HepG2 (cell line): ENCODE results near the gene TSHZ1. TPM values are rescaled to one million over a fixed set of nuclear protein-coding genes. Genes with fewer than 3 reads are reported as not detected.

ENCODE experiments used
- CEBPB ChIP-seq: IDR thresholded peaks from 2 replicates; pipeline ENCODE4 v1.6.1; 2011; ENCODE audit warnings: low read depth, low read length, improper control_type of control experiment, borderline replicate concordance
- JARID2 ChIP-seq: sonication (generic); formaldehyde crosslinking; IDR thresholded peaks from 2 replicates; pipeline ENCODE4 v1.8.1; 2023; ENCODE audit warnings: missing genetic modification reagents, inconsistent platforms; ENCODE audit not compliant: insufficient replicate concordance
- KLF12 ChIP-seq: sonication (generic); formaldehyde crosslinking; IDR thresholded peaks from 2 replicates; pipeline ENCODE4 v1.4.0; 2020; ENCODE audit warnings: missing genetic modification reagents, borderline replicate concordance
- MYC ChIP-seq: sonication (generic); formaldehyde crosslinking; IDR thresholded peaks from 2 replicates; pipeline ENCODE4 v1.9.0; 2021; ENCODE audit warnings: missing genetic modification reagents, borderline replicate concordance
- NFATC3 ChIP-seq: sonication (generic); formaldehyde crosslinking; IDR thresholded peaks from 2 replicates; pipeline ENCODE4 v1.5.1; 2020; ENCODE audit warnings: mild to moderate bottlenecking, missing genetic modification reagents
- NFE2 ChIP-seq: sonication (generic); formaldehyde crosslinking; IDR thresholded peaks from 2 replicates; pipeline ENCODE4 v1.4.0; 2020; ENCODE audit warnings: missing genetic modification reagents
- PHF21A ChIP-seq: sonication (generic); formaldehyde crosslinking; IDR thresholded peaks from 2 replicates; pipeline ENCODE4 v1.5.0; 2020; ENCODE audit warnings: mild to moderate bottlenecking, missing genetic modification reagents
- RFXANK ChIP-seq: IDR thresholded peaks from 2 replicates; pipeline ENCODE4 v1.6.1; 2016
- TBX2 ChIP-seq: sonication (generic); formaldehyde crosslinking; IDR thresholded peaks from 2 replicates; pipeline ENCODE4 v1.5.0; 2020; ENCODE audit warnings: missing genetic modification reagents, mild to moderate bottlenecking, borderline replicate concordance
- ZFY ChIP-seq: sonication (generic); formaldehyde crosslinking; IDR thresholded peaks from 2 replicates; pipeline ENCODE4 v1.4.0; 2020; ENCODE audit warnings: missing genetic modification reagents
- ZNF564 ChIP-seq: sonication (generic); formaldehyde crosslinking; IDR thresholded peaks from 2 replicates; pipeline ENCODE4 v1.8.1; 2023; ENCODE audit warnings: mild to moderate bottlenecking, missing genetic modification reagents
- ZNF878 ChIP-seq: sonication (generic); formaldehyde crosslinking; IDR thresholded peaks from 2 replicates; pipeline ENCODE4 v1.8.1; 2023; ENCODE audit warnings: mild to moderate bottlenecking, missing genetic modification reagents, moderate library complexity
- polyA plus RNA-seq, 8 experiments: library from polyadenylated mRNA; depleted of rRNA in 3 of 8; stranded (reverse) in 7 of 8; unstranded in 1 of 8; fragments of >200 nt; fragmentation: Illumina TruSeq in 4 of 8; extraction: Trizol in 4 of 8; gene quantifications; 2 replicates each; pipeline versions ENCODE4 v1.2.1 to v1.2.3, GENCODE V29; 2011 to 2016; ENCODE audit warnings: low read depth in 4 of 8, missing spikeins in 1 of 8, mixed read lengths in 1 of 8; ENCODE audit not compliant: insufficient read depth in 1 of 8
- total RNA-seq, 5 experiments: library from RNA; depleted of rRNA; stranded (reverse); fragments of >200 nt; fragmentation: Illumina TruSeq; extraction: Trizol; gene quantifications; 2 replicates each; pipeline ENCODE4 v1.2.3, GENCODE V29; 2016; ENCODE audit warnings: low read depth in 1 of 5
- TF ChIP-seq, protein P1 (sequence below): sonication (generic); formaldehyde crosslinking; IDR thresholded peaks from 2 replicates; pipeline ENCODE4 v1.5.1; 2020; ENCODE audit warnings: missing genetic modification reagents, mild to moderate bottlenecking, borderline replicate concordance
- TF ChIP-seq, protein P2 (sequence below): sonication (generic); formaldehyde crosslinking; IDR thresholded peaks from 2 replicates; pipeline ENCODE4 v1.5.1; 2020; ENCODE audit warnings: mild to moderate bottlenecking, moderate library complexity, missing genetic modification reagents
- TF ChIP-seq, protein P3 (sequence below): sonication (generic); formaldehyde crosslinking; IDR thresholded peaks from 2 replicates; pipeline ENCODE4 v1.4.0; 2020; ENCODE audit warnings: missing genetic modification reagents
- TF ChIP-seq, protein P4 (sequence below): sonication (generic); formaldehyde crosslinking; IDR thresholded peaks from 2 replicates; pipeline ENCODE4 v1.4.0; 2020; ENCODE audit warnings: missing genetic modification reagents
- TF ChIP-seq, protein P5 (sequence below): IDR thresholded peaks from 2 replicates; pipeline ENCODE4 v1.6.1; 2012; ENCODE audit warnings: low read depth, low read length, improper control_type of control experiment
- TF ChIP-seq, protein P6 (sequence below): sonication (generic); formaldehyde crosslinking; IDR thresholded peaks from 2 replicates; pipeline ENCODE4 v1.5.0; 2020; ENCODE audit warnings: missing genetic modification reagents
- TF ChIP-seq, protein P7 (sequence below): IDR thresholded peaks from 2 replicates; pipeline ENCODE4 v1.6.1; 2018; ENCODE audit warnings: missing genetic modification reagents

TSHZ1 gene
- total and polyA plus RNA-seq, 2 of the 13 experiments (the other 11 are each of a cell fraction or from before 2014, with no cell fraction given) = 2.5 to 2.7 TPM

DNA sequence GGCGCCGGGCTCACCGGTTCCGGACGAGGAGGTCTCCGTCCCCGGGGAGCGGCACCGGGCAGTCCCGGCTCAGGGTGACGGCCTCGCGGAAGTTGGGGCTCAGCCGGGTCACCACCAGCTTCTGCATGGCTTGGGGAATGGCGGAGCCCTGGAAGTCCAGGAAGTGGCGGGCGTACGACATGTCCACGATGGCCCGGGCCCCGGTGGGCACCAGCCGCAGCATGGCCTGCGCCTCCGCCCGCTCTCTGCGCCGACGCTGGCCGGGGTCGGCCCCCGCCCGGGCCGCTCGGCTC is 1.8 kb upstream of the TSHZ1 start (continued):
- TF ChIP-seq, protein P1, sequence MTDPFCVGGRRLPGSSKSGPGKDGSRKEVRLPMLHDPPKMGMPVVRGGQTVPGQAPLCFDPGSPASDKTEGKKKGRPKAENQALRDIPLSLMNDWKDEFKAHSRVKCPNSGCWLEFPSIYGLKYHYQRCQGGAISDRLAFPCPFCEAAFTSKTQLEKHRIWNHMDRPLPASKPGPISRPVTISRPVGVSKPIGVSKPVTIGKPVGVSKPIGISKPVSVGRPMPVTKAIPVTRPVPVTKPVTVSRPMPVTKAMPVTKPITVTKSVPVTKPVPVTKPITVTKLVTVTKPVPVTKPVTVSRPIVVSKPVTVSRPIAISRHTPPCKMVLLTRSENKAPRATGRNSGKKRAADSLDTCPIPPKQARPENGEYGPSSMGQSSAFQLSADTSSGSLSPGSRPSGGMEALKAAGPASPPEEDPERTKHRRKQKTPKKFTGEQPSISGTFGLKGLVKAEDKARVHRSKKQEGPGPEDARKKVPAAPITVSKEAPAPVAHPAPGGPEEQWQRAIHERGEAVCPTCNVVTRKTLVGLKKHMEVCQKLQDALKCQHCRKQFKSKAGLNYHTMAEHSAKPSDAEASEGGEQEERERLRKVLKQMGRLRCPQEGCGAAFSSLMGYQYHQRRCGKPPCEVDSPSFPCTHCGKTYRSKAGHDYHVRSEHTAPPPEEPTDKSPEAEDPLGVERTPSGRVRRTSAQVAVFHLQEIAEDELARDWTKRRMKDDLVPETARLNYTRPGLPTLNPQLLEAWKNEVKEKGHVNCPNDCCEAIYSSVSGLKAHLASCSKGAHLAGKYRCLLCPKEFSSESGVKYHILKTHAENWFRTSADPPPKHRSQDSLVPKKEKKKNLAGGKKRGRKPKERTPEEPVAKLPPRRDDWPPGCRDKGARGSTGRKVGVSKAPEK = no peak
- TF ChIP-seq JARID2 (CRISPR knock-in tag) (no peak), CEBPB (no peak), NFATC3 (CRISPR knock-in tag) (no peak), ZFY (CRISPR knock-in tag) (peak; percentile 56), PHF21A (CRISPR knock-in tag) (0 out of 2 replicates have a peak, but pooled peaks have one; percentile 14), ZNF564 (CRISPR knock-in tag) (no peak), ZNF878 (CRISPR knock-in tag) (no peak), RFXANK (no peak), TBX2 (no peak), NFE2 (CRISPR knock-in tag) (no peak), KLF12 (CRISPR knock-in tag) (peak; percentile 62; the same call in 1 of the 2 replicates), MYC (CRISPR knock-in tag) (peak; percentile 21; the same call in 1 of the 2 replicates)
- TF ChIP-seq, protein P2, sequence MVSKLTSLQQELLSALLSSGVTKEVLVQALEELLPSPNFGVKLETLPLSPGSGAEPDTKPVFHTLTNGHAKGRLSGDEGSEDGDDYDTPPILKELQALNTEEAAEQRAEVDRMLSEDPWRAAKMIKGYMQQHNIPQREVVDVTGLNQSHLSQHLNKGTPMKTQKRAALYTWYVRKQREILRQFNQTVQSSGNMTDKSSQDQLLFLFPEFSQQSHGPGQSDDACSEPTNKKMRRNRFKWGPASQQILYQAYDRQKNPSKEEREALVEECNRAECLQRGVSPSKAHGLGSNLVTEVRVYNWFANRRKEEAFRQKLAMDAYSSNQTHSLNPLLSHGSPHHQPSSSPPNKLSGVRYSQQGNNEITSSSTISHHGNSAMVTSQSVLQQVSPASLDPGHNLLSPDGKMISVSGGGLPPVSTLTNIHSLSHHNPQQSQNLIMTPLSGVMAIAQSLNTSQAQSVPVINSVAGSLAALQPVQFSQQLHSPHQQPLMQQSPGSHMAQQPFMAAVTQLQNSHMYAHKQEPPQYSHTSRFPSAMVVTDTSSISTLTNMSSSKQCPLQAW (CRISPR knock-in tag) = no peak
- TF ChIP-seq, protein P3, sequence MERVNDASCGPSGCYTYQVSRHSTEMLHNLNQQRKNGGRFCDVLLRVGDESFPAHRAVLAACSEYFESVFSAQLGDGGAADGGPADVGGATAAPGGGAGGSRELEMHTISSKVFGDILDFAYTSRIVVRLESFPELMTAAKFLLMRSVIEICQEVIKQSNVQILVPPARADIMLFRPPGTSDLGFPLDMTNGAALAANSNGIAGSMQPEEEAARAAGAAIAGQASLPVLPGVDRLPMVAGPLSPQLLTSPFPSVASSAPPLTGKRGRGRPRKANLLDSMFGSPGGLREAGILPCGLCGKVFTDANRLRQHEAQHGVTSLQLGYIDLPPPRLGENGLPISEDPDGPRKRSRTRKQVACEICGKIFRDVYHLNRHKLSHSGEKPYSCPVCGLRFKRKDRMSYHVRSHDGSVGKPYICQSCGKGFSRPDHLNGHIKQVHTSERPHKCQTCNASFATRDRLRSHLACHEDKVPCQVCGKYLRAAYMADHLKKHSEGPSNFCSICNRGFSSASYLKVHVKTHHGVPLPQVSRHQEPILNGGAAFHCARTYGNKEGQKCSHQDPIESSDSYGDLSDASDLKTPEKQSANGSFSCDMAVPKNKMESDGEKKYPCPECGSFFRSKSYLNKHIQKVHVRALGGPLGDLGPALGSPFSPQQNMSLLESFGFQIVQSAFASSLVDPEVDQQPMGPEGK (CRISPR knock-in tag) = 0 out of 2 replicates have a peak, but pooled peaks have one; percentile 12
- TF ChIP-seq, protein P4, sequence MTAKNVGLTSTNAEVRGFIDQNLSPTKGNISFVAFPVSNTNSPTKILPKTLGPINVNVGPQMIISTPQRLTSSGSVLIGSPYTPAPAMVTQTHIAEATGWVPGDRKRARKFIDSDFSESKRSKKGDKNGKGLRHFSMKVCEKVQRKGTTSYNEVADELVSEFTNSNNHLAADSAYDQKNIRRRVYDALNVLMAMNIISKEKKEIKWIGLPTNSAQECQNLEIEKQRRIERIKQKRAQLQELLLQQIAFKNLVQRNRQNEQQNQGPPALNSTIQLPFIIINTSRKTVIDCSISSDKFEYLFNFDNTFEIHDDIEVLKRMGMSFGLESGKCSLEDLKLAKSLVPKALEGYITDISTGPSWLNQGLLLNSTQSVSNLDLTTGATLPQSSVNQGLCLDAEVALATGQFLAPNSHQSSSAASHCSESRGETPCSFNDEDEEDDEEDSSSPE (CRISPR knock-in tag) = no peak
- TF ChIP-seq, protein P5, sequence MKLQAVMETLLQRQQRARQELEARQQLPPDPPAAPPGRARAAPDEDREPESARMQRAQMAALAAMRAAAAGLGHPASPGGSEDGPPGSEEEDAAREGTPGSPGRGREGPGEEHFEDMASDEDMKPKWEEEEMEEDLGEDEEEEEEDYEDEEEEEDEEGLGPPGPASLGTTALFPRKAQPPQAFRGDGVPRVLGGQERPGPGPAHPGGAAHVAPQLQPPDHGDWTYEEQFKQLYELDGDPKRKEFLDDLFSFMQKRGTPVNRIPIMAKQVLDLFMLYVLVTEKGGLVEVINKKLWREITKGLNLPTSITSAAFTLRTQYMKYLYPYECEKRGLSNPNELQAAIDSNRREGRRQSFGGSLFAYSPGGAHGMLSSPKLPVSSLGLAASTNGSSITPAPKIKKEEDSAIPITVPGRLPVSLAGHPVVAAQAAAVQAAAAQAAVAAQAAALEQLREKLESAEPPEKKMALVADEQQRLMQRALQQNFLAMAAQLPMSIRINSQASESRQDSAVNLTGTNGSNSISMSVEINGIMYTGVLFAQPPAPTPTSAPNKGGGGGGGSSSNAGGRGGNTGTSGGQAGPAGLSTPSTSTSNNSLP = no peak
- TF ChIP-seq, protein P6, sequence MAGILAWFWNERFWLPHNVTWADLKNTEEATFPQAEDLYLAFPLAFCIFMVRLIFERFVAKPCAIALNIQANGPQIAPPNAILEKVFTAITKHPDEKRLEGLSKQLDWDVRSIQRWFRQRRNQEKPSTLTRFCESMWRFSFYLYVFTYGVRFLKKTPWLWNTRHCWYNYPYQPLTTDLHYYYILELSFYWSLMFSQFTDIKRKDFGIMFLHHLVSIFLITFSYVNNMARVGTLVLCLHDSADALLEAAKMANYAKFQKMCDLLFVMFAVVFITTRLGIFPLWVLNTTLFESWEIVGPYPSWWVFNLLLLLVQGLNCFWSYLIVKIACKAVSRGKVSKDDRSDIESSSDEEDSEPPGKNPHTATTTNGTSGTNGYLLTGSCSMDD (CRISPR knock-in tag) = no peak
- TF ChIP-seq, protein P7, sequence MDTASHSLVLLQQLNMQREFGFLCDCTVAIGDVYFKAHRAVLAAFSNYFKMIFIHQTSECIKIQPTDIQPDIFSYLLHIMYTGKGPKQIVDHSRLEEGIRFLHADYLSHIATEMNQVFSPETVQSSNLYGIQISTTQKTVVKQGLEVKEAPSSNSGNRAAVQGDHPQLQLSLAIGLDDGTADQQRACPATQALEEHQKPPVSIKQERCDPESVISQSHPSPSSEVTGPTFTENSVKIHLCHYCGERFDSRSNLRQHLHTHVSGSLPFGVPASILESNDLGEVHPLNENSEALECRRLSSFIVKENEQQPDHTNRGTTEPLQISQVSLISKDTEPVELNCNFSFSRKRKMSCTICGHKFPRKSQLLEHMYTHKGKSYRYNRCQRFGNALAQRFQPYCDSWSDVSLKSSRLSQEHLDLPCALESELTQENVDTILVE (CRISPR knock-in tag) = no peak
